ENCODE results near the gene SEC16A.

SEC16A gene

DNA sequence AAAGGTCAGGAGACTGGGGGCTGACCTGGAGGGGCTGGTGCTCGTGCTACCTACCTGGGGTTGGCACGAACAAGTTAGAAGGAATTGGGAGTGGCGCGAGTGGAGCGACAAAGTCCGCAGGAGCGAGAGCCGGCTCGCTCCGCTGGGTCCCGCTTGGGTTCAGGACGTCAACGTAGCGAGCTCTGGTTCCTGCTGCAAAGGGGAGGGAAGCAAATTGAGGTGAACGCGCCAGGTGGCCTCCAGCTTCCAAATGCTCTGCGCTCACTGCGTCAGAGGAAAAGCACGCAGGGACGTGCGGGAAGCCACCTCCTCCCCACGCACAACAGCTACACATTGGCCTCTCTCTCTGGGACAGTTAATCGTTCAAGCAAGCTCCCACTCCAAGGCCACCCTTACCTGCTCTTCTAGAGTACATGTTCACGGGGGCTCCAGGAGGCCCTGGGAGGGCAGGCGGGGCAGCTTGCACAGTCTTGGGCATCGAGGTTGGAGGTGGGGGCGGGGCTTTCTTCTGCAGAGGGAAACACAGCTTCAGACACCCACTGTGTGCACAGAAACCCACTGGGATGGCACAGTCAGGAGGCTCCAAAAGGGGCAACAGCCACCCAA, 35.6 kb downstream of the SEC16A start:
- Histone ChIP-seq H3K4me3 (ENCODE audit: low read depth in 1 of 2, low read length in 1 of 2) (no peak overlapping the region), H3K4me1 (ENCODE audit: control insufficient read depth in 1 of 2, insufficient read depth in 1 of 2, low read depth in 1 of 2, low read length in 1 of 2) (no peaks in the 10 kb centered on the region), H3K27ac (no peak overlapping the region), H3K9me3 (no peaks in the 10 kb centered on the region), H3K36me3 (peaks cover 99% of the 10 kb centered on the region), H3K27me3 (no peaks in the 10 kb centered on the region)
- TF ChIP-seq, protein P1, sequence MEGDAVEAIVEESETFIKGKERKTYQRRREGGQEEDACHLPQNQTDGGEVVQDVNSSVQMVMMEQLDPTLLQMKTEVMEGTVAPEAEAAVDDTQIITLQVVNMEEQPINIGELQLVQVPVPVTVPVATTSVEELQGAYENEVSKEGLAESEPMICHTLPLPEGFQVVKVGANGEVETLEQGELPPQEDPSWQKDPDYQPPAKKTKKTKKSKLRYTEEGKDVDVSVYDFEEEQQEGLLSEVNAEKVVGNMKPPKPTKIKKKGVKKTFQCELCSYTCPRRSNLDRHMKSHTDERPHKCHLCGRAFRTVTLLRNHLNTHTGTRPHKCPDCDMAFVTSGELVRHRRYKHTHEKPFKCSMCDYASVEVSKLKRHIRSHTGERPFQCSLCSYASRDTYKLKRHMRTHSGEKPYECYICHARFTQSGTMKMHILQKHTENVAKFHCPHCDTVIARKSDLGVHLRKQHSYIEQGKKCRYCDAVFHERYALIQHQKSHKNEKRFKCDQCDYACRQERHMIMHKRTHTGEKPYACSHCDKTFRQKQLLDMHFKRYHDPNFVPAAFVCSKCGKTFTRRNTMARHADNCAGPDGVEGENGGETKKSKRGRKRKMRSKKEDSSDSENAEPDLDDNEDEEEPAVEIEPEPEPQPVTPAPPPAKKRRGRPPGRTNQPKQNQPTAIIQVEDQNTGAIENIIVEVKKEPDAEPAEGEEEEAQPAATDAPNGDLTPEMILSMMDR (IDR thresholded peaks at IDR 0.05), result no peak

DNA sequence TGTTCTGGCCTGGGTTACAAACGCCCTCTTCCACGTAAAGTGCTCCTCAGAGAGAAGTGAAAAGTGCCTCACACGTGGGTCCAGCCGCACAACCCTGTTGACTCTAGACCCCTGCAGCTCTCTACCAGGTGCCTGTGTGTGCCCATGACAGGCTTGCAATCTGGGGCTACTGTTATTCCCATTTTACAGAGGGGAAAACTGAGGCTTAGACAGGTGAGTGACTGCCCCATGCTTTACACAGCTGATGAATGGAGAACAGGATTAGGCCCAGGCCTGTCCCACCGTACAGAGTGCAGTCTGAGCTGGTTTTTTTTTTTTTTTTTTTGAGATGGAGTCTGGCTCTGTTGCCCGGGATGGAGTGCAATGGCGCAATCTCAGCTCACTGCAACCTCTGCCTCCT, 37.0 kb downstream of the SEC16A start:
- H3K36me3 ChIP-seq, result peaks cover 100% of the 10 kb centered on the region
- no peaks in the 10 kb centered on the region for H3K27me3 ChIP-seq
- no peaks in the 10 kb centered on the region for H3K4me1 ChIP-seq (ENCODE audit: control insufficient read depth in 1 of 2, insufficient read depth in 1 of 2, low read depth in 1 of 2, low read length in 1 of 2)
- TF ChIP-seq, protein P1 (IDR thresholded peaks at IDR 0.05), result no peak
- H3K9me3 ChIP-seq, result no peaks in the 10 kb centered on the region
- no peak overlapping the region for H3K27ac ChIP-seq
- no peak overlapping the region for H3K4me3 ChIP-seq (ENCODE audit: low read depth in 1 of 2, low read length in 1 of 2)

DNA sequence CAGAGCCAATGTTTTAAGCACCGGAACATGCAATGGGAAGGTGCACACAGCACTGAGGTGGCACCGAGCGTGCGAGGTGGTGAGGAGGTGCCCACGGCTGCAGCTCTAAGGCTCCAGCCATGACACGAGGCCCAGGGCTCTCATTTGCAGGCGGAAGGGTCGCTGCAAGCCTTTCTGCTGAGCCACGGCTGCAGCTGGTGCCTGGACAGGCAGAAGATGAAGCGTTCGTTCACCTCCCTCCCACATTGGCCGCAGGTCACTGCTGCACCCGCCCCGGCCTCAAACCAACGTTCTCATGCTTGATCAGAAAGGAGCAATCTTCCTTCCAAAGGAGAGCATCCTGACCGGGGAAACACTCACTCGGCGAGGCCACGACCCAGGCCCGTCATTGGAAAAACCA, 38.7 kb downstream of the SEC16A start:
- Histone ChIP-seq H3K9me3 (no peaks in the 10 kb centered on the region), H3K36me3 (peaks cover 93% of the 10 kb centered on the region), H3K4me1 (ENCODE audit: control insufficient read depth in 1 of 2, insufficient read depth in 1 of 2, low read depth in 1 of 2, low read length in 1 of 2) (peaks cover 5 to 6% of the 10 kb centered on the region in 2 experiments), H3K27me3 (peaks cover 4% of the 10 kb centered on the region), H3K27ac (no peak overlapping the region), H3K4me3 (ENCODE audit: low read depth in 1 of 2, low read length in 1 of 2) (no peak overlapping the region)
- TF ChIP-seq, protein P1 (IDR thresholded peaks at IDR 0.05), result no peak

DNA sequence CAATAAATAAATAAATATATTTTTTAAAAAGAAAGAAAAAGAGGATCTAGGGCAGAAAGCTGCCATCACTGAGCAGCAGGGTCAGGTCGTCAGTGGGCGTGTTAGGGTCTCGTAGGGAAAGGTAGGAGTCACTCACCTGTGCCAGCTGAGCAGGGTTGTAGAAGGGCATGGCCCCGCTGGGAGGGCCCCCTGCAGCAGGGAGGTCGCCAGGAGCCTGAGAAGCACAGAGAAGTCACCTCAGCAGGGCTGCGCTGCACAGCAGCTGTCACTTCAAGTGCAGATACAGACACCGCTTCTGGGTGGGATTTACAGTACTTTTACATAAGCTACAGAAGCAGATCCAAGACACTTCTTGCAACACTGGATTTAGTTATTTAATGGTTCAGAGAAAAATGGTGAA, 39.2 kb downstream of the SEC16A start:
- Histone ChIP-seq H3K4me3 (ENCODE audit: low read depth in 1 of 2, low read length in 1 of 2) (no peak overlapping the region), H3K36me3 (peaks cover 89% of the 10 kb centered on the region), H3K4me1 (ENCODE audit: control insufficient read depth in 1 of 2, insufficient read depth in 1 of 2, low read depth in 1 of 2, low read length in 1 of 2) (peaks cover 10% of the 10 kb centered on the region in 2 experiments), H3K9me3 (no peaks in the 10 kb centered on the region), H3K27me3 (peaks cover 9% of the 10 kb centered on the region), H3K27ac (no peak overlapping the region)
- TF ChIP-seq, protein P1 (IDR thresholded peaks at IDR 0.05), result no peak

DNA sequence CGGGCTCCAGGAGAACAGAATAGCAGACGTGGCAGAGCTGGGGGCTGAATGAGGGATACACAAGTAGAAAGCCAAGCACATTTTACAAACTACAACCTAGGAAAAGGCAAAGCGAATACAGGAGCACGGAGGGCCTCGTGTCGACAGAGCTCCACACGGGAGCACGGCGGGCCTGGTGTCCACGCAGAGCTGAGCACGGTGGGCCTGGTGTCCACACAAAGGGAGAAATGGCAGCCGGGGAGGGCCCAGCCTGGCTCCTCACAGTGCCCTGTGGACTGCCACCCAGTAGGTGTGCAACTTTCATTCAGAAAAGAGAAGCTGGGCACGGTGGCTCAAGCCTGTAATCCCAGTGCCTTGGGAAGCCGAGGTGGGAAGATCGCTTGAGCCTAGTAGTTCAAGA, 39.8 kb downstream of the SEC16A start:
- Histone ChIP-seq H3K36me3 (peaks cover 83% of the 10 kb centered on the region), H3K27ac (no peak overlapping the region), H3K27me3 (peaks cover 15% of the 10 kb centered on the region), H3K4me1 (ENCODE audit: control insufficient read depth in 1 of 2, insufficient read depth in 1 of 2, low read depth in 1 of 2, low read length in 1 of 2) (peaks cover 15 to 16% of the 10 kb centered on the region in 2 experiments), H3K4me3 (ENCODE audit: low read depth in 1 of 2, low read length in 1 of 2) (no peak overlapping the region), H3K9me3 (no peaks in the 10 kb centered on the region)
- TF ChIP-seq, protein P1 (IDR thresholded peaks at IDR 0.05), result no peak
